CD14-positive monocyte (primary cell): ENCODE data around the gene PLA2G4F. TPM values are rescaled to one million over a fixed set of nuclear protein-coding genes. Genes with fewer than 3 reads are reported as not detected.

Source experiments
- DNase-seq, 3 donors: peaks; one replicate each; pipeline ENCODE4 v3.0.0-alpha.2; 2011 to 2022
- H2AFZ ChIP-seq: 2 replicates; pipeline ENCODE4 v1.6.0; 2012; ENCODE audit warnings: mild to moderate bottlenecking, low read depth, low read length, inconsistent platforms; ENCODE audit not compliant: insufficient read depth, poor library complexity, severe bottlenecking
- H3K27ac ChIP-seq, 2 donors: 1 replicate in 1 of 2; 2 replicates in 1 of 2; pipeline ENCODE4 v1.5.1; 2012 to 2013; ENCODE audit warnings: low read length in 2 of 2, control low read depth in 1 of 2, inconsistent platforms in 1 of 2, low read depth in 1 of 2, mild to moderate bottlenecking in 1 of 2
- H3K27me3 ChIP-seq, 2 donors: one replicate each; pipeline versions ENCODE4 v1.6.0 to v1.6.1; 2011 to 2013; ENCODE audit warnings: low read length in 2 of 2; ENCODE audit not compliant: control insufficient read depth in 2 of 2, insufficient read depth in 2 of 2
- H3K36me3 ChIP-seq, 2 donors: replicated peaks in 1 of 2; 1 replicate in 1 of 2; 2 replicates in 1 of 2; pipeline versions ENCODE4 v1.5.1 to v1.6.1; 2012 to 2013; ENCODE audit warnings: low read length in 2 of 2, control low read depth in 1 of 2, inconsistent platforms in 1 of 2, mild to moderate bottlenecking in 1 of 2; ENCODE audit not compliant: insufficient read depth in 2 of 2, control insufficient read depth in 1 of 2
- H3K4me1 ChIP-seq, 2 donors: 1 replicate in 1 of 2; 2 replicates in 1 of 2; pipeline versions ENCODE4 v1.5.1 to v1.6.1; 2012 to 2013; ENCODE audit warnings: low read length in 2 of 2, control low read depth in 1 of 2, inconsistent platforms in 1 of 2, mild to moderate bottlenecking in 1 of 2, moderate library complexity in 1 of 2; ENCODE audit not compliant: insufficient read depth in 2 of 2, control insufficient read depth in 1 of 2
- H3K4me2 ChIP-seq: replicated peaks from 2 replicates; pipeline ENCODE3; 2012; ENCODE audit warnings: low read length, moderate library complexity, mild to moderate bottlenecking; ENCODE audit not compliant: poor library complexity, severe bottlenecking; ENCODE audit errors: extremely low read depth
- H3K4me3 ChIP-seq, 3 experiments: fragments of 200-600 bp in 1 of 3; sonication (generic) in 1 of 3; replicated peaks in 1 of 3; 1 replicate in 2 of 3; 2 replicates in 1 of 3; pipeline ENCODE4 v1.5.1; 2011 to 2013; ENCODE audit warnings: low read length in 3 of 3, mild to moderate bottlenecking in 3 of 3, control low read depth in 2 of 3, low read depth in 2 of 3, inconsistent platforms in 1 of 3, moderate library complexity in 1 of 3
- H3K79me2 ChIP-seq: 2 replicates; pipeline ENCODE4 v1.6.0; 2012; ENCODE audit warnings: mild to moderate bottlenecking, control low read depth, inconsistent platforms, low read length, moderate library complexity; ENCODE audit not compliant: insufficient read depth
- H3K9ac ChIP-seq: 2 replicates; pipeline ENCODE4 v1.6.0; 2017; ENCODE audit warnings: low read length, mild to moderate bottlenecking; ENCODE audit not compliant: insufficient read depth, poor library complexity, severe bottlenecking
- H3K9me3 ChIP-seq, 2 donors: replicated peaks in 1 of 2; 1 replicate in 1 of 2; 2 replicates in 1 of 2; pipeline versions ENCODE4 v1.5.1 to v1.6.1; 2012 to 2013; ENCODE audit warnings: low read length in 2 of 2, control low read depth in 1 of 2; ENCODE audit not compliant: control insufficient read depth in 1 of 2, insufficient read depth in 1 of 2
- H4K20me1 ChIP-seq: 2 replicates; pipeline ENCODE4 v1.6.0; 2012; ENCODE audit warnings: mild to moderate bottlenecking, low read length, control low read depth, moderate library complexity; ENCODE audit not compliant: insufficient read depth
- H3K27ac Mint-ChIP-seq, 7 donors: one replicate each; pipeline ENCODE4 v1.8.0; 2020; ENCODE audit warnings: mild to moderate bottlenecking in 7 of 7, mixed read lengths in 7 of 7, moderate library complexity in 6 of 7, inconsistent platforms in 2 of 7
- H3K27me3 Mint-ChIP-seq, 3 donors: one replicate each; pipeline ENCODE4 v1.8.0; 2021 to 2022; ENCODE audit warnings: low read depth in 3 of 3, mild to moderate bottlenecking in 3 of 3, mixed read lengths in 3 of 3, moderate library complexity in 3 of 3, inconsistent platforms in 1 of 3
- H3K36me3 Mint-ChIP-seq, 2 donors: one replicate each; pipeline ENCODE4 v1.8.0; 2020; ENCODE audit warnings: mixed read lengths in 2 of 2, inconsistent platforms in 1 of 2, mild to moderate bottlenecking in 1 of 2
- H3K4me1 Mint-ChIP-seq: one replicate; pipeline ENCODE4 v1.8.0; 2020; ENCODE audit warnings: mild to moderate bottlenecking, mixed read lengths
- H3K4me3 Mint-ChIP-seq, 2 donors: one replicate each; pipeline ENCODE4 v1.8.0; 2020; ENCODE audit warnings: mild to moderate bottlenecking in 2 of 2, mixed read lengths in 2 of 2, moderate library complexity in 1 of 2
- H3K9me3 Mint-ChIP-seq, 7 donors: one replicate each; pipeline ENCODE4 v1.8.0; 2020 to 2022; ENCODE audit warnings: mixed read lengths in 7 of 7, mild to moderate bottlenecking in 6 of 7, moderate library complexity in 6 of 7, inconsistent platforms in 2 of 7
- CTCF ChIP-seq: fragments of 200-600 bp; IDR thresholded peaks from one replicate; pipeline ENCODE4 v1.8.0; 2022; ENCODE audit warnings: antibody characterized with exemption, mild to moderate bottlenecking
- WGBS: methylation state at CpG from one replicate; pipeline ENCODE4 v1.1.5; 2013; ENCODE audit warnings: missing lambda C conversion rate; ENCODE audit not compliant: insufficient coverage; 5-methylcytosine and 5-hydroxymethylcytosine counted together
- intact Hi-C, 2 donors: fragments of 100-400 bp; cut with micrococcal nuclease; formaldehyde crosslinking; loops; one replicate each; pipeline versions ENCODE4 v1.15.0 to v1.15.1; 2023
- polyA plus RNA-seq, 3 donors: library from polyadenylated mRNA; depleted of rRNA in 1 of 3; unstranded in 2 of 3; stranded (reverse) in 1 of 3; fragments of 300-500 nt in 2 of 3; fragments of >200 nt in 1 of 3; fragmentation: Illumina TruSeq in 2 of 3; gene quantifications; 1 replicate in 2 of 3; 2 replicates in 1 of 3; pipeline ENCODE4 v1.2.3, GENCODE V29; 2012 to 2021

The PLA2G4F gene
- polyA plus RNA-seq, 3 donors: not detected

GRCh38 chr15:42131826-42132806, 24.3 kb downstream of the PLA2G4F start:
- peak overlapping the region; percentile 41 for H2AFZ ChIP-seq
- Mint-ChIP-seq H3K9me3 (no peaks in the 10 kb centered on the region), H3K27ac (no peak overlapping the region), H3K27me3 (peaks cover 0 to 5% (median 1%) of the 10 kb centered on the region in 3 donors), H3K36me3 (no peaks in the 10 kb centered on the region), H3K4me3 (no peak overlapping the region), H3K4me1 (peaks cover 3% of the 10 kb centered on the region)
- H3K4me2 ChIP-seq: no peak overlapping the region
- H3K27me3 ChIP-seq: no peaks in the 10 kb centered on the region
- intact Hi-C loops: loop anchor here in 1 of 2 donors (5.0 kb wide), 1 partner anchor 145 kb away; no protein-coding TSS in a partner anchor
- no peaks in the 10 kb centered on the region for H3K9me3 ChIP-seq
- H3K4me1 ChIP-seq: peaks cover 0 to 4% of the 10 kb centered on the region in 2 donors
- H3K36me3 ChIP-seq: no peaks in the 10 kb centered on the region
- no peak overlapping the region for H3K9ac ChIP-seq
- WGBS: 93% methylated on average over 3 of the region's 9 CpGs
- no peaks in the 10 kb centered on the region for H4K20me1 ChIP-seq
- no peak overlapping the region for H3K27ac ChIP-seq
- no peak overlapping the region for H3K4me3 ChIP-seq
- DNase-seq: peak in 1 of 3 donors; percentile 1
- TF ChIP-seq CTCF: no peak
- no peaks in the 10 kb centered on the region for H3K79me2 ChIP-seq

- TF ChIP-seq CTCF: no peak
- H3K9ac ChIP-seq: no peak overlapping the region
- no peaks in the 10 kb centered on the region for H3K79me2 ChIP-seq
- no peaks in the 10 kb centered on the region for H3K9me3 ChIP-seq
- Mint-ChIP-seq H3K36me3 (no peaks in the 10 kb centered on the region), H3K4me1 (peaks cover 3% of the 10 kb centered on the region), H3K27ac (no peak overlapping the region), H3K4me3 (no peak overlapping the region), H3K9me3 (no peaks in the 10 kb centered on the region), H3K27me3 (peaks cover 0 to 5% (median 1%) of the 10 kb centered on the region in 3 donors)
- no peaks in the 10 kb centered on the region for H4K20me1 ChIP-seq
- 100% methylated on average over 1 of the region's 1 CpG for WGBS
- H3K27ac ChIP-seq: no peak overlapping the region
- DNase-seq: no peak
- H3K4me3 ChIP-seq: no peak overlapping the region
- H3K4me2 ChIP-seq: no peak overlapping the region
- no peaks in the 10 kb centered on the region for H3K36me3 ChIP-seq
- peaks cover 0 to 4% of the 10 kb centered on the region in 2 donors for H3K4me1 ChIP-seq
- no peak overlapping the region for H2AFZ ChIP-seq
- H3K27me3 ChIP-seq: no peaks in the 10 kb centered on the region
- intact Hi-C loops: loop anchor here in 1 of 2 donors (5.0 kb wide), 1 partner anchor 144 kb away; no protein-coding TSS in a partner anchor
These were observed 25.4 kb downstream of the PLA2G4F start for GRCh38 chr15:42131006-42131405.
